HepG2 (cell line): ENCODE data around the gene NAGA. TPM values are rescaled to one million over a fixed set of nuclear protein-coding genes. Genes with fewer than 3 reads are reported as not detected.
A peak's percentile ranks its signal among the peaks of the same experiment; 100 is the strongest.

Source experiments
- DMAP1 ChIP-seq: IDR thresholded peaks from 2 replicates; pipeline ENCODE4 v1.6.1; 2016
- DR1 ChIP-seq: sonication (generic); formaldehyde crosslinking; IDR thresholded peaks from 2 replicates; pipeline ENCODE4 v1.8.0; 2021; ENCODE audit warnings: mild to moderate bottlenecking, missing genetic modification reagents, inconsistent platforms
- FOXJ3 ChIP-seq: sonication (generic); formaldehyde crosslinking; IDR thresholded peaks from 2 replicates; pipeline ENCODE4 v1.4.0; 2020; ENCODE audit warnings: missing genetic modification reagents, mild to moderate bottlenecking, borderline replicate concordance
- NFKB2 ChIP-seq: sonication (generic); formaldehyde crosslinking; IDR thresholded peaks from 2 replicates; pipeline ENCODE4 v1.4.0; 2020; ENCODE audit warnings: missing genetic modification reagents, borderline replicate concordance
- SAP130 ChIP-seq: IDR thresholded peaks from 2 replicates; pipeline ENCODE4 v1.6.1; 2016; ENCODE audit warnings: low read depth
- SMAD9 ChIP-seq: sonication (generic); formaldehyde crosslinking; IDR thresholded peaks from 2 replicates; pipeline ENCODE4 v1.5.1; 2020; ENCODE audit warnings: mild to moderate bottlenecking, missing genetic modification reagents
- TAF1 ChIP-seq: sonication (generic); formaldehyde crosslinking; IDR thresholded peaks from 2 replicates; pipeline ENCODE4 v1.4.0; 2020; ENCODE audit warnings: missing genetic modification reagents
- TBX3 ChIP-seq: fragments of 450-650 bp; IDR thresholded peaks from 2 replicates; pipeline ENCODE4 v1.6.1; 2017; ENCODE audit warnings: antibody characterized with exemption, mild to moderate bottlenecking, inconsistent platforms, borderline replicate concordance
- ZNF138 ChIP-seq: sonication (generic); formaldehyde crosslinking; IDR thresholded peaks from 2 replicates; pipeline ENCODE4 v1.5.0; 2020; ENCODE audit warnings: mild to moderate bottlenecking, low read depth, missing genetic modification reagents
- ZNF263 ChIP-seq: sonication (generic); formaldehyde crosslinking; IDR thresholded peaks from 2 replicates; pipeline ENCODE4 v1.4.0; 2020; ENCODE audit warnings: missing genetic modification reagents
- ZNF468 ChIP-seq: sonication (generic); formaldehyde crosslinking; IDR thresholded peaks from 2 replicates; pipeline ENCODE4 v1.8.0; 2022; ENCODE audit warnings: mild to moderate bottlenecking, moderate library complexity, missing genetic modification reagents
- ZNF609 ChIP-seq: sonication (generic); formaldehyde crosslinking; IDR thresholded peaks from 2 replicates; pipeline ENCODE4 v1.4.0; 2020; ENCODE audit warnings: mild to moderate bottlenecking, missing genetic modification reagents, borderline replicate concordance
- ZNF839 ChIP-seq: sonication (generic); formaldehyde crosslinking; IDR thresholded peaks from 2 replicates; pipeline ENCODE4 v1.4.0; 2020; ENCODE audit warnings: missing genetic modification reagents, mild to moderate bottlenecking, borderline replicate concordance
- ZNF883 ChIP-seq: sonication (generic); formaldehyde crosslinking; IDR thresholded peaks from 2 replicates; pipeline ENCODE4 v1.5.1; 2020; ENCODE audit warnings: mild to moderate bottlenecking, missing genetic modification reagents; ENCODE audit errors: not compliant biosample characterization
- polyA plus RNA-seq, 8 experiments: library from polyadenylated mRNA; depleted of rRNA in 3 of 8; stranded (reverse) in 7 of 8; unstranded in 1 of 8; fragments of >200 nt; fragmentation: Illumina TruSeq in 4 of 8; extraction: Trizol in 4 of 8; gene quantifications; 2 replicates each; pipeline versions ENCODE4 v1.2.1 to v1.2.3, GENCODE V29; 2011 to 2016; ENCODE audit warnings: low read depth in 4 of 8, missing spikeins in 1 of 8, mixed read lengths in 1 of 8; ENCODE audit not compliant: insufficient read depth in 1 of 8
- total RNA-seq, 5 experiments: library from RNA; depleted of rRNA; stranded (reverse); fragments of >200 nt; fragmentation: Illumina TruSeq; extraction: Trizol; gene quantifications; 2 replicates each; pipeline ENCODE4 v1.2.3, GENCODE V29; 2016; ENCODE audit warnings: low read depth in 1 of 5
- TF ChIP-seq, protein P1 (sequence below): IDR thresholded peaks from 2 replicates; pipeline ENCODE4 v1.6.1; 2016; ENCODE audit warnings: low read depth, missing genetic modification reagents, missing compliant biosample characterization
- TF ChIP-seq, protein P2 (sequence below): sonication (generic); formaldehyde crosslinking; IDR thresholded peaks from 2 replicates; pipeline ENCODE4 v1.9.0; 2022; ENCODE audit warnings: missing genetic modification reagents, mild to moderate bottlenecking, borderline replicate concordance

Gene NAGA
- total and polyA plus RNA-seq, 2 of the 13 experiments (the other 11 are each of a cell fraction or from before 2014, with no cell fraction given) = 15.1 to 23.4 TPM

DNA sequence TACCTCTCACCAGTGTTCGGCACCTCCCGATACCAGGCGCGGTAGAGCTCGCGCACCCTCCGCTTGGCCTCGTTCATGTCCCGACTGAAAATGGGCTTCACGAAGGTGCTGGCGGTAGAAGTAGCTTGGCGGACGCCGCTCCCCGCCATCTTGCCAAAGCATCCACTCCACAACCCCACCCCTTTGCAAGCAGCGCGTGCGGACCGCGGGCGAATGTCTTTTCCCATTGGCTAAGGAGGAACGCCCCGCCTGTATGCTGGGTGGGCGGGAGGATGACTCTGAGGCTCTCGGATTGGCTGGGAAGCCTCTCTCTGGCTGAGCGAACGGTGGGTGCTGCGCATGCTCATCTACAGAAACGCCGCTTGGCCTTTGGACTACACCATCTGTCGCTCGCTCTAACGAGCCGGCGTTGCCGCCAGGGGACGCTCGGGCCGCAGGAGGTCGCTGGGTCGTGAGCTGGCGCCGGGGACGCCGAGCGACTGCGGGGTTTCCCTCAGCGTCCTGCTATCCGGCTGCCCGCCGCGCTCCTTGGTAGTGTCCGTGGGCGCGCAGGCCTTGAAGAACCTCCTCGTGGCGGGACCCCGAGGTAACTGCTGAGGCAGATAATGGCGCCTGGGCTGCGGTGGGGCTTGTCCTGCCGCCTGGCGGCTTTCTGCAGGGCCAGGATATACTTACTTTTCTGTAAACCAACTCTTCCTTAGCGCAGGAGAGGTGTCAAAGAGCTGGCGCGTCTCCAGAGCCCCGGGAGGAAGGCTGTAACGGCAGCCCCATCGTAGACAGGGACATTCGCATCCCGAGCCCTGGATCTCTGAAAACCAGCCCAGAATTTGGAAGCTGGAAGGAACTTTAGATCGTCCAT lies 20.2 kb upstream of the NAGA start, which contains the start of gene NDUFA6 (continued):
- TF ChIP-seq, protein P1, sequence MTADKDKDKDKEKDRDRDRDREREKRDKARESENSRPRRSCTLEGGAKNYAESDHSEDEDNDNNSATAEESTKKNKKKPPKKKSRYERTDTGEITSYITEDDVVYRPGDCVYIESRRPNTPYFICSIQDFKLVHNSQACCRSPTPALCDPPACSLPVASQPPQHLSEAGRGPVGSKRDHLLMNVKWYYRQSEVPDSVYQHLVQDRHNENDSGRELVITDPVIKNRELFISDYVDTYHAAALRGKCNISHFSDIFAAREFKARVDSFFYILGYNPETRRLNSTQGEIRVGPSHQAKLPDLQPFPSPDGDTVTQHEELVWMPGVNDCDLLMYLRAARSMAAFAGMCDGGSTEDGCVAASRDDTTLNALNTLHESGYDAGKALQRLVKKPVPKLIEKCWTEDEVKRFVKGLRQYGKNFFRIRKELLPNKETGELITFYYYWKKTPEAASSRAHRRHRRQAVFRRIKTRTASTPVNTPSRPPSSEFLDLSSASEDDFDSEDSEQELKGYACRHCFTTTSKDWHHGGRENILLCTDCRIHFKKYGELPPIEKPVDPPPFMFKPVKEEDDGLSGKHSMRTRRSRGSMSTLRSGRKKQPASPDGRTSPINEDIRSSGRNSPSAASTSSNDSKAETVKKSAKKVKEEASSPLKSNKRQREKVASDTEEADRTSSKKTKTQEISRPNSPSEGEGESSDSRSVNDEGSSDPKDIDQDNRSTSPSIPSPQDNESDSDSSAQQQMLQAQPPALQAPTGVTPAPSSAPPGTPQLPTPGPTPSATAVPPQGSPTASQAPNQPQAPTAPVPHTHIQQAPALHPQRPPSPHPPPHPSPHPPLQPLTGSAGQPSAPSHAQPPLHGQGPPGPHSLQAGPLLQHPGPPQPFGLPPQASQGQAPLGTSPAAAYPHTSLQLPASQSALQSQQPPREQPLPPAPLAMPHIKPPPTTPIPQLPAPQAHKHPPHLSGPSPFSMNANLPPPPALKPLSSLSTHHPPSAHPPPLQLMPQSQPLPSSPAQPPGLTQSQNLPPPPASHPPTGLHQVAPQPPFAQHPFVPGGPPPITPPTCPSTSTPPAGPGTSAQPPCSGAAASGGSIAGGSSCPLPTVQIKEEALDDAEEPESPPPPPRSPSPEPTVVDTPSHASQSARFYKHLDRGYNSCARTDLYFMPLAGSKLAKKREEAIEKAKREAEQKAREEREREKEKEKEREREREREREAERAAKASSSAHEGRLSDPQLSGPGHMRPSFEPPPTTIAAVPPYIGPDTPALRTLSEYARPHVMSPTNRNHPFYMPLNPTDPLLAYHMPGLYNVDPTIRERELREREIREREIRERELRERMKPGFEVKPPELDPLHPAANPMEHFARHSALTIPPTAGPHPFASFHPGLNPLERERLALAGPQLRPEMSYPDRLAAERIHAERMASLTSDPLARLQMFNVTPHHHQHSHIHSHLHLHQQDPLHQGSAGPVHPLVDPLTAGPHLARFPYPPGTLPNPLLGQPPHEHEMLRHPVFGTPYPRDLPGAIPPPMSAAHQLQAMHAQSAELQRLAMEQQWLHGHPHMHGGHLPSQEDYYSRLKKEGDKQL (CRISPR knock-in tag) = no peak
- peak; percentile 90 for TF ChIP-seq ZNF839 (CRISPR knock-in tag)
- peak; percentile 44; the same call in 1 of the 2 replicates for TF ChIP-seq ZNF263 (CRISPR knock-in tag)
- TF ChIP-seq DR1 (CRISPR knock-in tag) = peak; percentile 84; the same call in 1 of the 2 replicates
- TF ChIP-seq TBX3 = no peak
- TF ChIP-seq ZNF609 = peak; percentile 64; the same call in 1 of the 2 replicates
- peak; percentile 78; the same call in 1 of the 2 replicates for TF ChIP-seq FOXJ3 (CRISPR knock-in tag)
- TF ChIP-seq DMAP1 = peak; percentile 72; the same call in 1 of the 2 replicates
- 0 out of 2 replicates have a peak, but pooled peaks have one; percentile 26 for TF ChIP-seq ZNF468 (CRISPR knock-in tag)
- peak; percentile 91 for TF ChIP-seq ZNF883 (CRISPR knock-in tag)
- TF ChIP-seq, protein P2, sequence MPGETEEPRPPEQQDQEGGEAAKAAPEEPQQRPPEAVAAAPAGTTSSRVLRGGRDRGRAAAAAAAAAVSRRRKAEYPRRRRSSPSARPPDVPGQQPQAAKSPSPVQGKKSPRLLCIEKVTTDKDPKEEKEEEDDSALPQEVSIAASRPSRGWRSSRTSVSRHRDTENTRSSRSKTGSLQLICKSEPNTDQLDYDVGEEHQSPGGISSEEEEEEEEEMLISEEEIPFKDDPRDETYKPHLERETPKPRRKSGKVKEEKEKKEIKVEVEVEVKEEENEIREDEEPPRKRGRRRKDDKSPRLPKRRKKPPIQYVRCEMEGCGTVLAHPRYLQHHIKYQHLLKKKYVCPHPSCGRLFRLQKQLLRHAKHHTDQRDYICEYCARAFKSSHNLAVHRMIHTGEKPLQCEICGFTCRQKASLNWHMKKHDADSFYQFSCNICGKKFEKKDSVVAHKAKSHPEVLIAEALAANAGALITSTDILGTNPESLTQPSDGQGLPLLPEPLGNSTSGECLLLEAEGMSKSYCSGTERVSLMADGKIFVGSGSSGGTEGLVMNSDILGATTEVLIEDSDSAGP = peak; percentile 85; the same call in 1 of the 2 replicates
- TF ChIP-seq NFKB2 (CRISPR knock-in tag) = peak; percentile 92; the same call in 1 of the 2 replicates
- peak; percentile 98 for TF ChIP-seq TAF1
- peak; percentile 84 for TF ChIP-seq SMAD9 (CRISPR knock-in tag)
- TF ChIP-seq SAP130 (CRISPR knock-in tag) = peak; percentile 86
- TF ChIP-seq ZNF138 (CRISPR knock-in tag) = peak; percentile 91; the same call in 1 of the 2 replicates
